HG03354 (cell line): Measurements from ENCODE around the gene TM7SF3.
"Not testable (repeated sequence)": the region's sequence is repeated elsewhere in the genome, so short reads cannot be mapped to it uniquely, and the experiment has no call there.

Experiments
- ATAC-seq: cut with Tn5 transposase; IDR thresholded peaks from one replicate; pipeline ENCODE4 v1.9.1; 2021; ENCODE audit warnings: mild to moderate bottlenecking; ENCODE audit not compliant: unreplicated experiment, poor library complexity, severe bottlenecking

TM7SF3 gene

GRCh38 chr12:27017163-27017823 lies 3.1 kb upstream of the TM7SF3 start:
- ATAC-seq = not testable (repeated sequence)

- ATAC-seq = no peak
These were observed 1.5 kb upstream of the TM7SF3 start for GRCh38 chr12:27015730-27016076.

GRCh38 chr12:27014859-27015729 lies 910 bp upstream of the TM7SF3 start:
- ATAC-seq = no peak

- peak; percentile 32 for ATAC-seq
These were observed 536 bp downstream of the TM7SF3 start for GRCh38 chr12:27013611-27014084.

- no peak for ATAC-seq
These were observed 1.3 kb downstream of the TM7SF3 start for GRCh38 chr12:27012982-27013255.

DNA sequence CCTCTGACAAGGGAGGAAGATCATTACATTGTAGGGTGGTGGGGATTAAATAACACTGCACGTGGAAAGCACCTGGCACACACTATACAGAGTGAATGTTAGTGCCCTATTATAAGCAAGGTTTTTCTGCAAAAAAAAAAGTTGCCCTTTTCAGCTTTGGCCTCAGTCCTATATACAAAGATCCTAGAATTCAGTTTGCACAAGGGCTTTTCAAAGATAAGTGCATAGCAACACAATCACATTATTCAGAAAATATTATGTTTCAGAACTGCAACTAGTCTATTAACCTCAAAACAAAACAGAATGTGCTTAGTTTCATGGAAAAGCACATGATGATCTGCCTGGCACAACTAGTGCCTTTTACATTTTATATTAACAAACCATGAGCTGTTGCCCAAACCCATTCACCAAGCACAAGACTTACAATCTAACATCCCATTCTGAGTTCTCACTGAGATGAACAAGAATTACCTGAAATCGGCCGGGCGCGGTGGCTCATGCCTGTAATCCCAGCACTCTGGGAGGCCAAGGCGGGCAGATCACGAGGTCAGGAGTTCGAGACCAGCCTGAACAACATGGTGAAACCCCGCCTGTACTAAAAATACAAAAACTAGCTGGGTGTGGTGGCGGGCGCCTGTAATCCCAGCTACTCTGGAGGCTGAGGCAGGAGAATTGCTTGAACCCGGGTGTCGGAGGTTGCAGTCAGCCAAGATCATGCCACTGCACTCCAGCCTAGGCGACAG lies 1.8 kb downstream of the TM7SF3 start:
- no peak for ATAC-seq

GRCh38 chr12:27009881-27010301 lies 4.3 kb downstream of the TM7SF3 start:
- no peak for ATAC-seq

GRCh38 chr12:27008081-27008480 lies 6.1 kb downstream of the TM7SF3 start:
- no peak for ATAC-seq

DNA sequence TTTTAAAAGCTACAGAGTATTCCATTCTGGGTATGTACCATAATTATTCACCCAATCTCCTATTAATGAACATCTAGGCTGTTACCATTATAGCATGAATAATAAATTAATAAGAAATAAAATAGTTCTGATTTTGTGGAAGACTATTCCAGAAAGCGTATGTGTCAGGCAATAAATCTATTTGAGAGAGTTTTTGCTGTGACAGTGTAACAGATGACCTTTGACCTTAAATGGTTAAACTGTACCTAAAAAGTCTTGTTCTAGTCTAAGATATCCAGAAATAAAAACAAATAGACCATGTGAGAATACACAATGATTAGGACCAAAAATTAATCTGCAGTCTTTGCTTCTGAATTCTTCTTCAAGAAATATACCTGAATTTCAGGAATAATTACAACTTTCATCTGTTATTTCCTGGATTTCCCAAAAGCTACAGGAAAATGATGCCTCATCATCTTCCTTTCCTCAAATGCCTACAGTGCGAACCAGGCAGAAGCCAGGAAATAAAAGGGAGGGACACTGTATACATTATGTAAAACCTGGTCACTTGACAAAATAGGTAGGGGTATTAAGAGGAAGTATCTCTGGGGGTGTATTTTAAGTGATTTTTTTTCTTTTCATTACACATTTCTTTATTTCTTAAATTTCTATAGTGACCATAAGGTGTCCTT lies 7.3 kb downstream of the TM7SF3 start:
- no peak for ATAC-seq

- ATAC-seq = no peak
These were observed 8.7 kb downstream of the TM7SF3 start for GRCh38 chr12:27005495-27005894.

DNA sequence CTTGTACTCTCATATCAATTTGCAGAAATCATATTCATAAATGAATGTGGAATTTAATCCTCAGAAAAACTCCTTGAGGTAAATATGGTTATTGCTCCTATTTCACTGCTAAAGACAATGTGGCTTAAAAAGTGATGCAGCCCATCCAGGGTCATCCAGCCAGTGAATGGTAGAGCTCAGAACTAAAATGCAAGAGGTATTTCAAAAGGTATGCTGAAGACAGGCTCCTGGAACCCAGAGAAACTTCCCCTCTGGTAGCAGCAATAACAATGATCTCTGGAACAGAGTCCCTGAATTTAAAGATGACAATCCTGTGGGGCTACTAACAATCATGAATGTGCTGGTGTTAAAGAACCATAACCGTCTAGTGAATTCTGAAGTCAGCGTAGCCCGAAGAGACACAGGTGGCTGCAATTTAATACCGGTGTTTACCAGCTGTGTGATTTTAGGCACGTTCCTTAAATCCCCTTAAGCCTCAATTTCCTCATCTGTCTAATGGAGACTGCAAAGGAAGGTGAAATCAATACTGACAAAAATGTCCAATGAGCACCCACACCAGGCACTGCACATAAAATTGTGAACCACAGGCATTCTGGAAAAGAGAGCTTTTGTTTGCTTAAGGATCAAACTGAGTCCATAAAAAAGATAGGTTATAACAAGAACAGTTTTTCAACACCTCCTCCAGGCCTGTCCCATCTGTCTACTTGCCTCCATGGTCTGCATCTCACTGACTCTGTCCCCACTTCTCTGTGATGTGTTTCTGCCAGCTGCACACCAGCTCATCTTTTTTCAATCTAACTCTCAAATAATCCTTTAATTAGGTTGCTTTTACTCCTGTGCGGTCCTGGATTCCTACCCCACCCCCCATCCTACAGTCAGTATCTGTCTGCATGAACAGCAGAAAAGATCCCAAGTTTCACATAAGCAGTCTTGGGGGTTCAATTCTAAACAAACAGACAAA lies 10.5 kb downstream of the TM7SF3 start:
- ATAC-seq = no peak

DNA sequence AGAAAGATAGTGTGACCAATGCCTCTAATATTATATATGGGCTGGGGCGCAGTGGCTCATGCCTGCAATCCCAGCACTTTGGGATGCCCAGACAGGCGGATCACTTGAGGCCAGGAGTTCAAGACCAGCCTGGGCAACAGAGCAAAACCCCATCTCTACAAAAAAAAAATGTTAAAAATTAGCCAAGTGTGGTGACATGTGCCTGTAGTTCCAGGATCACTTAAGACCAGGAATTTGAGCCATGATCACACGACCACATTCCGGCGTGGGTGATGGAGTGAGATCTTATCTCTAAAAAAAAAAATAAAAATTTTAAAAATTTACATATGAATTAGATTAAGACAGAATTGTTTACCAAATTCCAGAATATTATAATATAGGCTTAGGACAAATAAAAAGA lies 12.0 kb downstream of the TM7SF3 start:
- ATAC-seq = no peak

GRCh38 chr12:27001663-27002062 lies 12.5 kb downstream of the TM7SF3 start:
- no peak for ATAC-seq

DNA sequence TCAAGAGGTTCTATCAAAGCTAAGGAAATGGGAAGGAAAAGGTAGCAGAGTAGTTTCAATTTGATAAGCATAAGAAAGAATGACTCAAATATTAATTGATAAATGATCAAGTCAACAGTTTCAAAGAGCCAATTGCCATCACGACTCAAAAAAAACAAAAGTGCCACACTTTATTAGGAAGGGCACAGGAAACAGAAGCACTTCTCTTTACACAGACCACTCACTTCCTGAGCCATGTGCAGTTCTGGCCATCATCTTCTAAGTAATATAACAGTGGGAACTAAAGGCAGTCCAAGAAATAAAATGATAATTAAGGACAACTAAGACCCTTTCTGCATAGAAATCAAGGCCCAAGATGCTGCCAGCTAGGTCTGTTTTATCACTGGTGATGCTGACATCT lies 13.2 kb downstream of the TM7SF3 start:
- no peak for ATAC-seq

- ATAC-seq = no peak
These were observed 17.2 kb downstream of the TM7SF3 start for GRCh38 chr12:26997003-26997402.

GRCh38 chr12:26995706-26996105 lies 18.5 kb downstream of the TM7SF3 start:
- ATAC-seq = no peak

- ATAC-seq = no peak
These were observed 20.1 kb downstream of the TM7SF3 start for GRCh38 chr12:26994109-26994508.

GRCh38 chr12:26991826-26992225 lies 22.4 kb downstream of the TM7SF3 start:
- ATAC-seq = no peak

- no peak for ATAC-seq
These were observed 24.3 kb downstream of the TM7SF3 start for GRCh38 chr12:26989873-26990272.
